HG03565 (cell line): ENCODE data around the gene ASTN1.

ENCODE experiments used
- ATAC-seq: cut with Tn5 transposase; IDR thresholded peaks from one replicate; pipeline ENCODE4 v1.9.1; 2021; ENCODE audit warnings: mild to moderate bottlenecking, moderate library complexity; ENCODE audit not compliant: unreplicated experiment

ASTN1 gene

DNA sequence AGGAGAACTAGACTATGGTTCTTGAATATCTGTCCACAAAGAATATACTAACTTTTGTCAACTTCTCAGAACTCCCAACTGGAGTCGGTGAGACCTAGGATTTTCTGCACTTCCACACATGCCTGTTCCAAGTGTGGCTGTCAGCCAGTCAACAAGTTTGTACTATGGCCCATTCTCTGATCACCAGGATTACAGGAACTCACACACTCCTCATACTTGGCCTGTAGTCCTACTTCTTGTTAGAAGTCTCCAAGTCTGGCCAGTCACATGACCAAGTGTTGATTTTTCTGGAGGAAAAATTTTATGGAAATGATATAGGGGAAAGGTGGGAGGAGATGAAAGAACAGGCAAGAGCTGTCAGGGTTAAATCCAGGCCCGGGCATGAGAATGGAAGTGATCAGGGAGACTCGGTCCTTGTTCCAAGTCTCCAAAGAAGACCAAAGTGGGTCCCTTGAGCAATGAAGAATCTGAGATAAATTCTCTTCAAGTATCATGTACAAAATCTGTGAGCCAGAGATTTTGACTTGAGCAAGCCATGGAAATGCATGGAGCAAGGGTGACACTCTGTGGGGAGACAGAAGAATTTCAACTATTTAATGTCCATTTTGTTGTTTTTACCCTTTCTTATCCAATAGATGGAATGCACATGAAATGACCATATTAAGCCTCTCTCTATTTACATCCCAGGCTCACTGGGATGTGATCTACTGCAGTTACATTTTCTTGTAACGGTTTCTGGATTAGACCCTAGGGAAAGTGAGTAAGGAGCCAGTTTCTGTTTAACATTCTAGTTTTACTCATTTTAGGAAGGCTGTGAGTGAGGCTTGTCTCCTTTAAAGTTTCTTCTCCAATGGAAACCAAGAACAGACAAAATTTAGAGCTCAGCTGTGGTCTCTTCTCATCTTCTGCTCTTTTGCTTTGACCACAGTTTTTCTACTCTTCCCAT is 320.9 kb downstream of the ASTN1 start:
- no peak for ATAC-seq

- ATAC-seq: no peak
Measured at GRCh38 chr1:176841238-176841637, 323.3 kb downstream of the ASTN1 start.

DNA sequence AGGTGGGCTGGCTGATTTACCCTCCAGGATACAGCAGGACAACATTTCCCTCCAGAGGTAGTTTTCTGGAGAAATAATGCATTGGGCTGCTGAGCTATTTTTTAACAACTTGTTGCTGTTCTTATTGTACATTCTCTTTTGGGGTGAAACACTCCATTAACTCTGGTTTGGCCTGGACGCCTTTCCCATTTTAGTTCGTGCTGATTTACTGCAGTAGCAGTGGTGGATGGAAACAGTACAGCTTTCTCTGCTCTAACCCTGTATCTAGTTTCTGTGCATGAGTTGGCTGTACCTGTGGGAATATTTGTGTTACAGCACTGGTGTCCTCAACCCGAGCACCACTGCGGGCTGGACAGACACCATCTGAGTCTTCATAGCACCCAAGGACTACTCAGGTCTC is 325.3 kb downstream of the ASTN1 start:
- ATAC-seq: no peak

DNA sequence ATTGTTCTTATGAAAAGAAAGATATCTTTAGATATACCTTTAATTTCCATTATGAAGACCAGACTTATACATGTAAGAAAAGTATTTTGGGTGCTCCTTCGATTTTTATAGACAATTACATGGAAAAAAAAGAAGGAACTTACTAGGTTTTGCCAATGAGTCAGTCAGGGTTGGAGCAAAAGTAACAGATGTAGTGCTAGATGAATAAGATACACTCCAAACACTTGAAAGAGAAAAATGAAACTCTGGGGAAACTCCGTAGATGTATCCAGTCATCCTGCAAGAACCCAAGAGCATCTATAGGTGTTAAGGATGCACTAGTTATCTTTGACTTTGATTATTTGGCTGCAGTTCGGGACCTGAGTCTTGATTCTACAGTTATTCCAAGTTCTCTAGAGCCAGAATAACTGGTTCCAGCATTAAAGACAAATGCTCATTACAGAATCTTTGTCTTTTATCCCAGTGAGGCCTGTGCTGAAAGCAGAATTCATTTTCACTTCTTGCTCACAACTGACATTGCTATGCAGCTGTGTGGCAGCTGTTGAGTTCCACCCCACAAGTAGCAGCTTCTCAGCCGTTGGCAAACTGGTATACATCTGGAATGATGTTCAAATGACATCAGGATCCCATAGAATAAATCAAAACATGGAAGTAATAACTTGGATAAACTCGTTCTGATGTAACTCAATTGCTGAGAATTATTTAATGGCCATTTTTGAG is 326.1 kb downstream of the ASTN1 start:
- no peak for ATAC-seq

GRCh38 chr1:176837708-176838107 is 326.8 kb downstream of the ASTN1 start:
- ATAC-seq: no peak

GRCh38 chr1:176831150-176831549 is 333.4 kb downstream of the ASTN1 start:
- ATAC-seq: no peak

DNA sequence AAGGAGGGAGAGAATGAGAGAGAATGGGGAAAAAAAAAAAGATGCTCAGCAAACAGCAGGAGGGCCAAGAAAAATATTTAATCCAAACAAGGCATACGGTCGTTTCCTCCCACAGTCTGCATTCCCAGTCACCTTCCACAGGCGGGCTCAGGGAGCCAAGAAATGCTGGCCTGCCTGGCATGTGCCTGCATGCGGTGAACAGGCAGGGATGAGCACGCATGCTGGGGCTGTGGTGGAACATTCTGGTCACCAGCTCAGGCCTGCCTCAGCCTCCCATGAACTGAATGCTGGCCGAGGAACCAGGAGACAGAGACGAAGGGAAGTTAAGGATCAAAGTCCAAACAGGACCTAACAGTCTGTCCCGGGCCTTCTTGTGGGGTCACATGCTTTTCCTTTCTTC is 335.3 kb downstream of the ASTN1 start:
- ATAC-seq: no peak

DNA sequence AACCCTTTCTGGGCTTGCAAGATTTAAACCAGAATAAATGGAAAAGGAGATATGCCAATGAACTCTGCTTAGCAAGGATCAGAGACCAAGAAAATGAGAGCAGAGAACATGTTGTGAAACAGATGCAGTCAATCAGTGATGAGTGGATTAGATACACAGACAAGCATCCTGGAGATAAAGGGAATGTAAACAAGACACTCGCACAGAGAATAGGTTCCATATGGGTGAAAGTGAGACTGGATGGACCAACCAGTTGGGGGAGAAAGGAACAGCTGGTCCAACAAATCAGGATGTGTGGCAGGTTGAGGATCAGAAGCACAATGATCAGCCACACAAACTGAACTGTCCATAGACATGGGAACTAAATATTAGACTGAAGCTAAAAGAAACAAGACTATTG is 338.2 kb downstream of the ASTN1 start:
- ATAC-seq: no peak

- no peak for ATAC-seq
Measured at GRCh38 chr1:176820391-176821031, 344.0 kb downstream of the ASTN1 start.

- no peak for ATAC-seq
Measured at GRCh38 chr1:176816232-176816631, 348.3 kb downstream of the ASTN1 start.

DNA sequence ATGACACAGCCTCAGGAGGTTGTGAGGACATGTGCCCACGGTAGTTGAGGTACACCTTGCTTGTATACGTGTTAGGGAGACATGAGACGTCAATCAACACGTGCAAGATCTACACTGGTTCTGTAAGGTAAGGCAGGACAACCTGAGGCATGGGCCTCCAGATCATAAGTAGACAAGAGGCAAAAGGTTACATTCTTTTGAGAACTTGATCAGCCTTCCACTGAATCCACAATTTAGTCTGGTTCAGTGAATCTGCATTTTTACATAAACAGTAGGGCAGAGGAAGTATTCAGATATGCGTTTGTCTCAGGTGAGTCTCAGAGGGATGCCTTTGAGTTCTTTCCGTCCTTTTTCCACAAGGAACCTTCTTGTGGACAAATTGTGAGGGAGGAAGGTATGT is 348.9 kb downstream of the ASTN1 start:
- no peak for ATAC-seq

GRCh38 chr1:176811511-176812288 is 352.8 kb downstream of the ASTN1 start:
- no peak for ATAC-seq

GRCh38 chr1:176809292-176809691 is 355.2 kb downstream of the ASTN1 start:
- ATAC-seq: no peak
